Neural progenitor cell (in vitro differentiated cells): ENCODE data around the gene SCAI.

ENCODE experiments used
- EZH2 ChIP-seq: fragments of 200-600 bp; sonication (generic); IDR thresholded peaks from 2 replicates; pipeline ENCODE4 v1.6.1; 2017; ENCODE audit warnings: antibody characterized with exemption, mild to moderate bottlenecking, moderate library complexity
- EZH2phosphoT487 ChIP-seq: fragments of 200-600 bp; sonication (generic); IDR thresholded peaks from 2 replicates; pipeline ENCODE4 v1.6.1; 2017; ENCODE audit warnings: antibody characterized with exemption
- TF ChIP-seq, protein P1 (sequence below): fragments of 200-600 bp; sonication (generic); IDR thresholded peaks from 2 replicates; pipeline ENCODE4 v1.5.1; 2017; ENCODE audit warnings: antibody characterized with exemption, mild to moderate bottlenecking

GRCh38 chr9:125190361-125190801 lies 47.1 kb upstream of the SCAI start:
- TF ChIP-seq, protein P1, sequence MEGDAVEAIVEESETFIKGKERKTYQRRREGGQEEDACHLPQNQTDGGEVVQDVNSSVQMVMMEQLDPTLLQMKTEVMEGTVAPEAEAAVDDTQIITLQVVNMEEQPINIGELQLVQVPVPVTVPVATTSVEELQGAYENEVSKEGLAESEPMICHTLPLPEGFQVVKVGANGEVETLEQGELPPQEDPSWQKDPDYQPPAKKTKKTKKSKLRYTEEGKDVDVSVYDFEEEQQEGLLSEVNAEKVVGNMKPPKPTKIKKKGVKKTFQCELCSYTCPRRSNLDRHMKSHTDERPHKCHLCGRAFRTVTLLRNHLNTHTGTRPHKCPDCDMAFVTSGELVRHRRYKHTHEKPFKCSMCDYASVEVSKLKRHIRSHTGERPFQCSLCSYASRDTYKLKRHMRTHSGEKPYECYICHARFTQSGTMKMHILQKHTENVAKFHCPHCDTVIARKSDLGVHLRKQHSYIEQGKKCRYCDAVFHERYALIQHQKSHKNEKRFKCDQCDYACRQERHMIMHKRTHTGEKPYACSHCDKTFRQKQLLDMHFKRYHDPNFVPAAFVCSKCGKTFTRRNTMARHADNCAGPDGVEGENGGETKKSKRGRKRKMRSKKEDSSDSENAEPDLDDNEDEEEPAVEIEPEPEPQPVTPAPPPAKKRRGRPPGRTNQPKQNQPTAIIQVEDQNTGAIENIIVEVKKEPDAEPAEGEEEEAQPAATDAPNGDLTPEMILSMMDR, result no peak
- TF ChIP-seq EZH2 (no peak), EZH2phosphoT487 (no peak)
